Left renal pelvis (tissue), 4 donors: ENCODE data around the gene CDK12. TPM values are rescaled to one million over a fixed set of nuclear protein-coding genes. Genes with fewer than 3 reads are reported as not detected.

Source experiments
- DNase-seq, 4 donors: peaks; one replicate each; pipeline ENCODE4 v3.0.0-alpha.2; 2013; ENCODE audit warnings: low read depth in 4 of 4, low spot score in 3 of 4
- polyA plus RNA-seq, 4 donors: library from polyadenylated mRNA; unstranded; fragments of 120-200 nt; gene quantifications; one replicate each; pipeline ENCODE4 v1.2.1, GENCODE V29; 2013; ENCODE audit not compliant: insufficient read length in 4 of 4

Gene CDK12
- polyA plus RNA-seq, 4 donors: 43.2 to 58.5 (median 53.2) TPM

- DNase-seq: peak in 1 of 4 donors; percentile 11
These were observed 86.6 kb downstream of the CDK12 start for GRCh38 chr17:39547713-39548478.

GRCh38 chr17:39548494-39549225 is 87.4 kb downstream of the CDK12 start:
- DNase-seq: no peak

GRCh38 chr17:39549747-39550573 is 88.7 kb downstream of the CDK12 start:
- DNase-seq: no peak

GRCh38 chr17:39551879-39552278 is 90.6 kb downstream of the CDK12 start:
- DNase-seq: no peak

GRCh38 chr17:39553341-39553945 is 92.2 kb downstream of the CDK12 start:
- no peak for DNase-seq

- DNase-seq: no peak
These were observed 94.1 kb downstream of the CDK12 start for GRCh38 chr17:39555368-39555767.

- no peak for DNase-seq
These were observed 95.1 kb downstream of the CDK12 start for GRCh38 chr17:39556423-39556822.

GRCh38 chr17:39562395-39562794 is 101.1 kb downstream of the CDK12 start:
- no peak for DNase-seq

- no peak for DNase-seq
These were observed 101.7 kb downstream of the CDK12 start for GRCh38 chr17:39562976-39563375.

- peak in 1 of 4 donors; percentile 15 for DNase-seq
These were observed 102.2 kb downstream of the CDK12 start for GRCh38 chr17:39563476-39563875.

- DNase-seq: peak in 1 of 4 donors; percentile 15
These were observed 103.0 kb downstream of the CDK12 start for GRCh38 chr17:39564211-39564848.

- no peak for DNase-seq
These were observed 105.0 kb downstream of the CDK12 start for GRCh38 chr17:39566094-39566850.

- DNase-seq: no peak
These were observed 107.4 kb downstream of the CDK12 start for GRCh38 chr17:39568702-39569101.

- DNase-seq: no peak
These were observed 107.8 kb downstream of the CDK12 start for GRCh38 chr17:39569126-39569525.

GRCh38 chr17:39572121-39572520 is 110.8 kb downstream of the CDK12 start:
- DNase-seq: no peak

GRCh38 chr17:39573447-39574298 is 112.4 kb downstream of the CDK12 start:
- peak; percentile 29 to 46 (median 44) for DNase-seq

GRCh38 chr17:39576187-39576586 is 114.9 kb downstream of the CDK12 start:
- DNase-seq: no peak

- DNase-seq: no peak
These were observed 117.0 kb downstream of the CDK12 start for GRCh38 chr17:39578272-39578671.
